ENCODE measurements around the gene AHNAK.

Gene AHNAK

DNA sequence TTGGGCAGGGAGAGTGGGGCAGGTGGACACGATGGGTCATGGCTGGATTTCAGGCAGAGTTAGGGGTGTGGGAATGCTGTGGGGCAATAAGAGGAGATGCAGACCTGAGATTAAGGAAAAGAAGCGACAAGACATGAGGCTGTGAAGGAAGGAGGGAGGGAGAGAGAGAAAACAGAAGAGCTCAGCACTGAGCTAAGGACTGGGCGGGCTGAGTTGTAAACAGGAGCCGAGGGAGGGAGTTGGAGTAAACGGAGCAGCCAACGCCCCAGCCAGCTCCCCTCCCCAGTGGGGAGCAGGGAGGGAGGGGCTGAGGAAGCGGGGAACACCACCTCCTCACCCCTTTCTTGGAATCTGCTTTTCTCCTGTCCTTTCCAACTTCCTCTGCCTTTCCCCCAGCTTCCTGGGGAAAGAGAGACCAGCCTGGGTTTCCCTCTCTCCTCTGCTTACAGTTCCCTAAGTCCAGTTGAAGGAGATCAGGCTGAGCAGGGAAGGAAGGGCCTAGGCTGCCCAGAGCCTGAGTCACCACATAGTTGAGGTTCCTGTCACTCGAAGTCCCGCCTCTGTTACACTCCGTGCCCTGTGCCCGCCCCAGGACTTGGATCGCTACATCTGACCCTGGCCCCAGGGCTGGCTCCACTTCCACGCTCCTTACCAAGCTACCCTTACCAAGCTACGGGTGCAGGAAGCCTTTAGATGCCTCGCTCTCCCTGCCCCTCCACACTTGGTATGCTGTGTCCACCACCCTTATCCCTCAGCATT is 6.7 kb upstream of the AHNAK start:
- in situ Hi-C loops (cut with MboI; ENCODE audit: low sequenced_read_pairs) = loop anchor here (10.0 kb wide), 2 partner anchors 128 to 158 kb away; no protein-coding TSS in a partner anchor

DNA sequence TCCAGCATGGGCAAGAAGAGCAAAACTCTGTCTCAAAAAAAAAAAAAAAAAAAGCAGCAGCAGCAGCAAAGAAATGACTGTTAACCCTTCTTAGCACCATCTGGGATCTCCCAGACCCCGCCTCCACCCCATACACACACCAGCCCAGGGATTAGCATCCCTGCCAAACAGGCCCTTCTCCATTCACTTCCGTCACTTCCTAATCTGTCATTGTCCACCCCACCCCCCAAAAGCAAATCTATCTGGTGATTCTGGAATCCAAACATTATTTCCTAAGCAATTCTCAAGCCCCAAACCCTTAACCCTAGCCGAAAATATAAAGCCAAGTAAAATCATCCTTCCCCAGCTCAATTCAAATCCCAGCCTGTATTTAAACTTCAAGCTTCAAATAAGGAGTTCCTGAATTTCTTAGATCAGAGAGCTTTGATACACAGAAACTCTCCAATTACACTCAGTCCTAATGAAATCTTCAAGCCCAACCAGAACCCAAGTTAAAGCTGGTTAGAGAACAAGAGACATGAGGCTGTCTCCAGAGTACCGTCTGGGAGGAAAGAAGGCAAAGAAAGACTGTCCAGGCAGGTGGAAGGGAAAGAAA is 6.0 kb upstream of the AHNAK start:
- in situ Hi-C loops (cut with MboI; ENCODE audit: low sequenced_read_pairs) = loop anchor here (10.0 kb wide), 2 partner anchors 128 to 158 kb away; no protein-coding TSS in a partner anchor

DNA sequence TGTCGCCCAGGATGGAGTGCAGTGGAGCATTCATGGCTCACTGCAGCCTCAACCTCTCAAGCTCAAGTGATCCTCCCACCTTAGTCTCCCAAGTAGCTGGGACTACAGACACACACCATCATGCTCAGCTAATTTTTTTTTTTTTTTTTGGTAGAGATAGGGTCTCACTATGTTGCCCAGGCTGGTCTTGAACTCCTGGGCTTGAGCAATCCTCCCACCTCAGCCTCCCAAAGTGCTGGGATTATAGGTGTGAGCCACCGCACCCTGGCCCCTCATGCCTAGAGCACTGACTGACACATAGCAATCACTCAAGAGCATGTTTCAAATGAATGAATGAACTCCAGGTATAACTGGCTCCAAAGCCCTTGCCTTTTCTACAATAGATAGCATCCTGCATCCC is 3.9 kb upstream of the AHNAK start:
- in situ Hi-C loops (cut with MboI; ENCODE audit: low sequenced_read_pairs) = loop anchor here (10.0 kb wide), 2 partner anchors 126 to 156 kb away; no protein-coding TSS in a partner anchor

DNA sequence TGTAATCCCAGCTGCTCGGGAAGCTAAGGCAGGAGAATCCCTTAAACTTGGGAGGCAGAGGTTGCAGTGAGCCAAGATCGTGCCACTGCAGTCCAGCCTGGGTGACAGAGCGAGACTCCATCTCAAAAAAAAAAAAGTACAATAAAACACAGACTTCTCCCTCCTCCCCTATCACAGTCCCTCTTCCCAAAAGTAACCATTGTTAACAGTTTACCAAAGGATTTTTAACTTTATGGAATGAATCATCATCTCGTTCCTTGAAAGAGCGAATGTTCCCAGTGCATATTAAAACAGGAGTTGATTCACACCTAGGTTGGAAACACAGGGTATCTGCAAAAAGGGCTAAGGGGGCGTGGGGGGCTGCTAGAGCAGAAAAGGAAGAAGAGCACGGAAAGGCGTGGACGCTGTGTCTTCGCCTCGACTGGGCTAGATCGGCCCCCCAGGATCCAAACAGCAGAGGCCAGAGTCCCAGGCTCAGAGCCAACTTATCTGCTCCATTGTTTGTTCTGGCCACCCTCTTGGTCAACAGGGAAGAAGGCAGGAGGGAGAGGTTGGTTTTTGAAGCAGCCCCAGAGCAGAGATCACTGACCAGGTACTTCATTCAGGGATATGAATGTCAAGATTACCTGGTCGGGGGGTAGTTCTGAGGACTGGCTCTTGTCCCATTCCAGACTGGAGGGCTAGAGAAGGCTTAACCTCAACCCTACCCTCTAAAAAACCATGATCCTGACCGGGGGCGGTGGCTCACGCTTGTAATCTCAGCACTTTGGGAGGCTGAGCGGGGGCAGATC is 2.1 kb upstream of the AHNAK start:
- in situ Hi-C loops (cut with MboI; ENCODE audit: low sequenced_read_pairs) = no loop called here

DNA sequence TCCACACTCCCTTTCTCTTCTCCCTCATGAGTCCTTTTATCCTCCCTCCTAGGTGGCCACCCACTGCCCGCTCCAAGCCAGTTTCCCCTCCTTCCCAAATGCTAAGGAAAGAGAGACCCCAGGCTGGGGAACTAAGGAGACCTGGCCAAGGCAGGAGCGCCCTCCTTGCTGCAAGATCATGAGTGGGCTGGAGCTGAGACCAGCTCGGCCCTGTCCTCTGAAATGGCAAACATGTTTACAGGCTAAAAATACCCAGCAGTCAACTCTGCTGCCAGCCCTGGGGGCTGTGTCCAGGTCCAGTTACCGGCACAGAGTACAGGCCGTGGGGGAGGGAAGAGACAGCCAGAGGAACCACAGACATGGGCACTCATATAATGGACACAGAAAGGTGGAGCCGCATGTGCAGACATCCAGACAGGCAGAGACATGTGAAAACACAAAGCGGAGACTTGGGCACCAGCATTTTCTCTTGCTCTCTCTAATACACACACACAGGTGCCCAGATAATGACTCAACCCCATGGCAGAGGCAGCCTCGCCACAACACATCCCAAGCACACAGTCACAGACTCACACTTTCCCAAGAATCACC is 1.2 kb upstream of the AHNAK start:
- in situ Hi-C loops (cut with MboI; ENCODE audit: low sequenced_read_pairs) = no loop called here

DNA sequence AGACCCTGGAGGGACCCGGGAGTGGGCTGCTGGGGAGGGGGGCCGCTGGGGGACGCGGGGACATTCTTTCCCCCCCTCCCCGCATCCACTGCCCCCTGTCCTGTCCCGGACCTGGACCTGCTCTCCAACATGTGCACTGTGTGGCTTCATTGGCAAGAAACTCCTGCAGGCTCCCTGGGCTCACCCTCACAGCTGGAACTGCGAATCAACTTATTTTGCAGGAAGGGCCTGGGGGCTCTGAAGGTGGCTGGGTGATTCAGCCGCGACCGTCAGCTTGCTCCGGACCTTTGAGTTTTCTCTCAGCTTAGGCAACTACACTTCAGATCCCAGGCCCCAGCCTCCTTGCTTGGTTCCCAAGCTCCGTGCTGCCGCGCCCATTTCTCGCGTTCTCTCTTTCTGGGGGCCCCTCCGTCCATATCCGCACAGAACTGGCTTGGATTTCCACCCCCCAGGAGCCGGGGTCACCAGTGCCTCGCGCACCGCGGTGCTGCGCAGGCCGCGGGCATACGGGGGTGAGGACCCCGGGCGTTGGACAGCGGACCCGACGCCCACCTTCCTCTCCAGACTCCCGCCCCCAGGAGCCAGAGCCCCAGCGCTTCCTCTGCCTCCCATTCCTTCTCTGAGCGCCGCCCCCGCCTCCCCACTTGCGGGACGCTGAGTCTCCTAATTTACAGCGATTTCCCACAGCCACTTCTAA is 471 bp upstream of the AHNAK start:
- in situ Hi-C loops (cut with MboI; ENCODE audit: low sequenced_read_pairs) = no loop called here

DNA sequence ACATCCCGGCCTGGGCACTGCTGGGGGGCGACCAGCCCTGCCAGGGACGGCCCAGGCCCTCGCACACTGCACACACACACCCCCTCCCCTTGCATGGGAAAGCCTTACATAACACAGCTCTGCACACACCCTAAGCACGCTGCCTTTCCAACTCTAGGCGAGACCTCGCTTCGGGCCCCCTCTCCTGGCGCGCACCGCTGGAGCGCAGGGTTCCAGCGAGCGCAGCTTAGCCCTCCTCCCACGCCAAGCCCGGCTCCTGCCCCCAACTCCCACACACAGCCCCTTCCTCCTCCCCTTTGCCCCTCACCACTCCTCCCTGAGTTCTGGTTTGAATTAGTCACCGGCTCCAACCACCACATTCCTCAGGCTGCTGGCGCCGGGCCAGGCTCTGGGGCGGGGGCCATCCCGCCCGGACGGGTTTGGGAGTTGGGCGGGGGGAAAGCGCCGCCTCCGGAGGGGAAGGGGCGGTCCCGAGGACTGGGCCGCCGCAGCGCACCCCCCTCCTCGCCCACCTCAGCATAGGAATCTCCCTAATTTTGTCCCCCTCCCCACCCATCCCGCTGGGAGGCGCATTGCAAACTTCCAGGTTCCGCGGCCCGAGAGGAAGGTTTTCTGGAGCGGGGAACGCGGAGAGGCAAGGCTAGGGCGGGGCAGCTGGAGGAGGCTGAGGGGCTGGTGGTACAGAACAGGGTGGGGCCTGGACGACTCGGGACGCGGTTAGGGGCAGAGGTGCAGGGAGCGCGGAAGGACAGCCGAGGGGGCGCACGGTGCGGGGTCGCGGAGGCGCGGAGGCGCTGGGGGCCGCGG is 966 bp downstream of the AHNAK start:
- in situ Hi-C loops (cut with MboI; ENCODE audit: low sequenced_read_pairs) = no loop called here

DNA sequence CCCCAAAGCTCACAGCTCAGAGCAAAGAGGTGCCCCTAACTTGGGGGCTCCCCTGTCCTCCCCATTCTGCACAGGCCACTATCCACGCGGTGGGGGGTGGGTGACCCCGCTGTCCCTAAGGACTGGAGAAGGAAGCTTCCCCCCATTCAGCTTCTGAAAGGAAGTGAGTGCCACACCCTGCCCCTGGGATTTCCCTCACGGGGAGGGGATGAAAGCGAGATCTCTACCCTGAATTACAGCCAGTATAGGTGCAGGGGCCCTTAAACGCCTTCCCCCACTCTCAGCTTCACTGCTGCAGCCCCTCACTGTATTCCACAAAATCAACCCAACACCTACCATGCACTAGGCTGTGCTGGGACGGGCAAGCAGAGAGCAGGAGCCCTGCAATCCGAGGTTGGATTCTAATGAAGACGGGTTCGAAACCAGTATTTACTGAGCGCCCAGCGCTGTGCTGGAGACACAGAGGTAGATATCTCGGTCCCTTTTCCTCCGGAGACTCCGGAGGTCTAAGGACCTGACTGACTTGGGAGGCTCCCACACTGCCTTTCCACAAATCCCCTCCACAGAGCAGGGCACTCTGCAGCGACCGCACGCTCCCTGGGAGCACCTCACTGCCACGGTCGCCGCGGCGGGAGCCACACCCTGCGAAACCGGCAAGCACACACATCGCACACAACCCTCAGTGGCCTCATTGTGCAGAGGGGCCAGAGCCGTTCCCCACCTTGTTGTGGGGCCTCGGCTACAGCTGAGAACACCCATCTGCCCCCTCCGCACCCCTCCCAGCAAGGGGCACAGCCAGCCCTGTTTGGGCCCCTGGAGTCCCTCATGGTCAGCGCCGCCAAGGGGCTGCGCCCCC is 1.8 kb downstream of the AHNAK start:
- in situ Hi-C loops (cut with MboI; ENCODE audit: low sequenced_read_pairs) = no loop called here

DNA sequence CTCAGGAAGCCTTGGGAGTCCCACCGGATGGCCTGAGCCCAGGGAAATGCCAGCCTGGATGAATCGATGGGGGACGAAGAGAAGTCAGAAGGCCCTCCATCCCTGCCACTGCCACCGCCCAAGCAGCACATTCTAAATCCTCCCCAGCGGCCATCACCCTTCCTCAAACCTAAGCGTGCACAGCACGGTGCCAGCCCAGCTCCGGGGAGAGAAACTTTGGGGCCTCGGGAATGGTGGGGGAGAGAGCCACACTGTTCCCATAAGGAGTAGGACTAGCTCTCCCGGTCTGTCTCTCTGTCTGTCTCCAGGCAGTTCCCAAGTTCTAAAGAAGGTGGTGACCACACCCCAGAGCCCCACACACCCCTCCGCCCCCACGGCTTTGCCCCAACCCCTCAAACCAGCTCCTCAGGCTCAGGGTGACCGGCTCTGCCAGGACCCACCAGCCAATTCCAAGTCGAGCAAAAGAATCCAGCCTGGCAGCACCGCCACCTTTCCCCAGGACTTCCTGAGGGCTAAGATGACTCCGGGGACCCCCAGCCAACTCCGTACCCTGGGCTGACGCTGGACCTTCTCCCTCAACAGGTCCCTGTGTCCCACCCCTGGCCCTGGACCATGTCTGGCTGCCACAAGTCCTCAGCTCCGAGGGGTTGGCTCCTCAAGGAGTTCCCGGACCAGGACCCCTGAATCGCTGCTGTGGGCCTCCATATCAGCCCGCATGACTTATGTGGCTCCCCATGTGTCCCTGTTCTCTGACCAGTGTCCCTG is 2.7 kb downstream of the AHNAK start:
- in situ Hi-C loops (cut with MboI; ENCODE audit: low sequenced_read_pairs) = no loop called here

DNA sequence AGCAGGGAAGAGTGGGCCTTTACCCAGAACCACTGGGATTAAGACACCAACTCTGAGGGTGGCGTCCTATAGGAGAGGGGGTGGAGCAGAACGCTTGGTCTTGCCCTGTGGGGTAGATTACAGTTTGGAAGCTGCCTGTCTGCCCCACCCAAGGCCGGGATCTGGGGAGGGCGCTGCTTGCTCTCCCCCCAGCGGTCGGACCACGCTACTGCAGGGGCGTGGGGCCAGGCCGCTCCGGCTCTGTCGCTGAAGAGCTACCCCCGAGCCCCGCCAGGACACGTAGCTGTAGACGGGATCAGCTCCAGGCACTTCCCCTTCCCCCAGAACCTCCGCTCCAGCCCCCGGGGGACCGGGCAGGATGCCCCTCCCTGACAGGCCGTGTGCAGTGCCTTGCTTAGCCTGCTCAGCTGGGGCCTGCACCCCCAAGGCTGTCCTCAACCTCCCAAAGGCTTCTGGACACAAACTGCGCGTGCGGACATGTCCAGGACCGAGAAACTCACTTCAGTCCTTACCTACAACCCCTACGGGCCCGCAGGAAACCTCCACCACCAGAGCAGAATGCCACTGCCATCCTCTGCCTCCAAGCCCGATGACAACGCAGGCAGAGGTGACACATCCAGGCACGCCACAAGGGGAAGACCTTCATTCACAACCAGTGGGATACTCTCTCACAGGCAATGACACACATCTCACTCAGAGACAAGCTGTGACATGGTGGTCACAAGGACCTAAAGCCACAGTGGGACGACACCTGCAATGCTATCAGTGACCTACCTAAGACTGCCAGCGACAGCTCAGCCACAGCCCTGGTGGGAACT is 3.6 kb downstream of the AHNAK start:
- in situ Hi-C loops (cut with MboI; ENCODE audit: low sequenced_read_pairs) = no loop called here

DNA sequence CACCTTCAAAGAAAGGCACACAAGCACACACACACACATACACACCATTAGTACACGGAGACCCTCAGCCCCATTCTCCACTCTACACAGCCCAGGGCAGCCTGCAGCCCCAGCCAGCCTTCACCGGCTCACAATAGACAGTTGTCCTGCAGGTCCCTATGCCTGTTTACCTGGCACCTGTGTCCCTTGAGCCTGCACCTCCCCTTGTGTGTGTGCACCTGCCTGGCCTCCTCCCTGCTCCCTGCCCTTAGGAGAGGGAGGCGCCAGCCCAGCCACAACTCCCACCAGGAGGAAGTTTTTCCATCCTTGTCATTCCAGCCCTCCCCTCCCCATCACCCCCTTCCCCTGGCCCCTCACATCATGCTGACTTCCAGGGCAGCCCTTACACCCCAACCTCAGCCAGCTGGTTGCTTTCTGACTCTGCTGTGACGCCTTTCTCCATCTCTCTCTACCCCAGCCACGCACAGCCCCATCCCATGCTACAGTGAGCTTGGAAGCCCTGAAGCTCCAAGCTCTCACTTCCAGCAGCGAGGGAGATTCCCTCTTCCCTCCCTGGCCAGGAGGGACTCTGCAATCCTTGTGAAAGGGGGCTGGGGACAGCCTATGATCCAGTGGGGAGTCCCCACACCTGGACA is 4.4 kb downstream of the AHNAK start:
- in situ Hi-C loops (cut with MboI; ENCODE audit: low sequenced_read_pairs) = no loop called here

DNA sequence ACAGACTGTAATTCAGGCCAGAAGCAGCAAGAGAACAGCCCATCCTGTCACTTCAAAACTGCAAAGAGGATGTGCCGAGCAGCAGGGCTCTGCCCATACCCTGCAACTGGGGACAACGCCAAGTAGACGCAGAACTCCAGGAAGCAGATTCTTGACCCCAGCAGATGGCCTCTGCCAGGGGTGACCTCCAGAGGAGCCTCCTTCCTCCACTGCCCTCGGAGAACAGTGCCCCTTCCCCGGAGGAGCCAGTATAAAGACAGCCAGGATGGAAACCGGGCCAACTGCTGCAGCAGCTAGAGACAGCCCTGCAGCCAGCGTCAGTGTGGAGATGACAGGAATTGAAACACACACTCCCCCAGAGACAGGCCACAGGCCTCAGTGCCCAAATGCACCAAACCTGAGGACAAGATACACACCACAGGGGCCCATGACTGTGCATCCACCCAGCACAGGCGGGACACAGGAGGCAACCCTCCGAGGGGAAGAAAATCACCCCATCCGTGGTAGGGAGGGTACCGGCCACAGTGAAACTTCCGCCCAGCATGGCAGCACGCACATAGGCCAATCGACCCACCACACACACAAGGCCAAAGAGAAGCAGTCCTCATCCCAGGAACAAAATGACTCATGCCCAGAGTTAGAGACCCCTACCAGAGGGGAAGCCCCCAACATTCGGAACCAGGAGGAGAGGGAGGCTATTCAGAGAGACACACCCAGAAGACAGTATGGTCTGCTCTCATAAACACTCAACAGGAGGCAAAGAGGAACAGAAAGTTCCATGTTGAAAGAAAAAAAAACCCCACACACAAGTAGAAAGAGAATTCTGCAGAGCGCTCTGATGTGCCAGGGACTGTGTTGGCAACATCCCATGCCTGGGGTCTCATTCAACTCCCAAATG is 5.6 kb downstream of the AHNAK start:
- in situ Hi-C loops (cut with MboI; ENCODE audit: low sequenced_read_pairs) = no loop called here

DNA sequence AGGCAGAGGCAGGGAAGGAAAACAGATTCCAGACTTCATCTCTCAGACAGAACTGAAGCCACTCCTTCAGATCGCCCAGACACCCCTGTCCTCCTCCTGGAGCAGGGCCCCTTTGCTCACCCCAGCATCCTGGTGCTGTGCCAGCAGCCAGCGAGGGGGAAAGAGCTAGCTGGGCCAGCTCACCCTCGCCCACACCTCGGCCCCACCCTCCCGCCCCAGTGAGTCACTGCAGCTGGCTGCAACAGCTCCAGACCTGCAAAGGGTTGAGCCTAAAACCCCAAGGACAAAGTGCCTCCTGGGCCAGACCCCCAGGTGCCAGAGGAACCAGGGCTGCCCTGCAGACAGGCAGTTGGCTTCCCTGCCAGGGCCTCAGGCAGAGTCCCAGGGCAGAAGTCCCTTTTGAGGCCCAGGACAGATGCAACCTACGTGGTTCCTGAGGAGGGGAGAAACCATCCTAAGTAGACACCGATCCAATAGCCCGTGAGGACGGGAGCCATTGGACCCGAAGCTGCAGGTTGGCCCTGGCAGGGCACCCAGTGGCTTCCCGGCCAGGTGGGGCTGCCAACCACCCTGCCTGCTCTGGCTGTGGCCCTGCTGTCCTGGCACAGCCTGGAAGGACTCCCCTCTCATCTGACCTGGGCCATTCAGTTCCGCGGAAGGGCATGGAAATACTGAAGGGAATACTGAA is 7.2 kb downstream of the AHNAK start:
- in situ Hi-C loops (cut with MboI; ENCODE audit: low sequenced_read_pairs) = no loop called here

DNA sequence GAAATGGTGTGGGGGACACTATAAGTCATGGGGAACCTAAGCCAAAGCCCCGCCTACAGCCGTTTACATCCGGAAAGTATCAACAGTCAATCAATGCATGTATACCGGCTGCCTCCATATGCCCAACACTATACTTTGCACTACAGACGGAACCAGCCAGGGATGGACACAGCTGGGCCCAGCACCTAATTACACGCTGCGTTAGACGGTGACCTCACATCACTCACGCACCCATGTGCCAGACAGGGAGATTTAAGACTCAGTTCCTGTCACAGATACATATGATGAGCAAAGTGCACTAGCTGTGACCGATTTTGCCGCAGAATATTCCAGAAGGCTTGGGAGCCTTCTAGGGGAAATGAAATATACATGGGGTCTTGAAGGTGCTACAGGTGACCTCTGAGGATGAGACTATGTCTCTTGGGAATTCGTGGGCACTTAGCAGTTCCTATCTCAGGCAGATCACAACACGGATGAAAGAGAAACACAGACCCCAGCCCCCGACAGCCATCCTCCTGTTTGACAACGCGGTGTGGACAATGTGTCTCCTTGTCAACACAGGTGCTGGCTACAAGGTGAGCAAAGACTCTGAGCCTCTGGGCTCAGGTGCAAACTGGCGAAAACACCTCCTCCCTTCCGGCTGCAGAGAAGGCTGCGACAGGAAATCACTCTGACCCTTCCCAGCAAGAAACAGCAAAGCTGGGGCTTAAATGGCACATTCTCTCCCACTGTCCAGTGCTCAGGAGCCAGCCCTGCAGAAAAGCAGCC is 8.0 kb downstream of the AHNAK start:
- in situ Hi-C loops (cut with MboI; ENCODE audit: low sequenced_read_pairs) = no loop called here

Data from HL-60/S4 (cell line).